Measurements from ENCODE around the gene TMEM106C. TPM values are rescaled to one million over a fixed set of nuclear protein-coding genes. Genes with fewer than 3 reads are reported as not detected.

The TMEM106C gene
- total and polyA plus RNA-seq, 9 of the 15 experiments (the other 6 are each of a cell fraction or from before 2014, with no cell fraction given), result 37.6 to 183 (median 57.2) TPM

GRCh38 chr12:47963340-47964040, at the start of gene TMEM106C (continued):
- TF ChIP-seq ARID4B (CRISPR knock-in tag; IDR thresholded peaks at IDR 0.05), result peak; percentile 47; the same call in 1 of the 2 replicates
- TF ChIP-seq E2F6 (IDR thresholded peaks at IDR 0.05; ENCODE audit: borderline replicate concordance in 1 of 2, extremely low read depth in 1 of 2, insufficient read depth in 1 of 2, insufficient read length in 1 of 2, low read depth in 1 of 2, low read length in 1 of 2, poor library complexity in 1 of 2, severe bottlenecking in 1 of 2), result peak; percentile 70 to 92
- TF ChIP-seq ZNF277 (CRISPR knock-in tag; IDR thresholded peaks at IDR 0.05; ENCODE audit: borderline replicate concordance), result no peak
- TF ChIP-seq ZNF449 (CRISPR knock-in tag; IDR thresholded peaks at IDR 0.05), result no peak
- TF ChIP-seq CCNT2 (IDR thresholded peaks at IDR 0.05; ENCODE audit: borderline replicate concordance, extremely low read depth, insufficient read length, low read depth, low read length), result peak; percentile 60
- no peak for TF ChIP-seq AFF4 (CRISPR knock-in tag; IDR thresholded peaks at IDR 0.05)
- TF ChIP-seq SNIP1 (IDR thresholded peaks at IDR 0.05; ENCODE audit: low read depth), result no peak
- peak; percentile 50; the same call in 1 of the 2 replicates for TF ChIP-seq KLF13 (tag; IDR thresholded peaks at IDR 0.05; ENCODE audit: borderline replicate concordance, low read depth)
- TF ChIP-seq ZBTB7A (IDR thresholded peaks at IDR 0.05; ENCODE audit: borderline replicate concordance, control insufficient read depth, low read depth, low read length), result peak; percentile 80; the same call in 1 of the 2 replicates
